IMR-90 (cell line): ENCODE data around the gene STING1. TPM values are rescaled to one million over a fixed set of nuclear protein-coding genes. Genes with fewer than 3 reads are reported as not detected.
A peak's percentile ranks its signal among the peaks of the same experiment; 100 is the strongest.

Source experiments
- ATAC-seq: fragments of 200-7000 bp; cut with Tn5 transposase; 2 replicates; pipeline ENCODE4 v1.9.1; 2020; ENCODE audit warnings: low read depth, mild to moderate bottlenecking, moderate library complexity
- BruUV-seq: library from RNA; stranded (reverse); fragments of 400-500 nt; replicated peaks from 2 replicates; lab custom pipeline; 2021; lab: Mats Ljungman, UMichigan
- CTCF ChIA-PET: fragments of 300-600 bp; formaldehyde crosslinking; extraction: SDS; loops from one replicate; lab custom pipeline; 2021; ENCODE audit warnings: antibody characterized with exemption; lab: Yijun Ruan, JAX
- POLR2A ChIA-PET: fragments of 300-600 bp; sonication (Branson Sonifier 250); formaldehyde crosslinking; loops from one replicate; lab custom pipeline; 2022; ENCODE audit warnings: antibody characterized with exemption; ENCODE audit not compliant: unreplicated experiment; lab: Charles Lee
- DNase-seq: peaks from one replicate; pipeline ENCODE4 v3.0.0; 2013
- H2AFZ ChIP-seq: replicated peaks from 2 replicates; pipeline ENCODE3; 2013; ENCODE audit warnings: low read length, mild to moderate bottlenecking; ENCODE audit not compliant: poor library complexity
- H2AK5ac ChIP-seq: 2 replicates; pipeline ENCODE4 v1.6.1; 2013; ENCODE audit warnings: low read depth, low read length, inconsistent platforms
- H2AK9ac ChIP-seq: replicated peaks from 2 replicates; pipeline ENCODE3; 2013; ENCODE audit warnings: mild to moderate bottlenecking, low read depth, low read length, moderate library complexity; ENCODE audit not compliant: poor library complexity
- H2BK120ac ChIP-seq: 2 replicates; pipeline ENCODE4 v1.6.1; 2013; ENCODE audit warnings: low read depth, low read length, inconsistent platforms
- H2BK15ac ChIP-seq: 3 replicates; pipeline ENCODE4 v1.6.1; 2013; ENCODE audit warnings: low read depth, low read length, inconsistent platforms
- H2BK20ac ChIP-seq: 2 replicates; pipeline ENCODE4 v1.6.1; 2013; ENCODE audit warnings: low read depth, mild to moderate bottlenecking, inconsistent platforms, low read length, moderate library complexity
- H2BK5ac ChIP-seq: 2 replicates; pipeline ENCODE4 v1.6.1; 2013; ENCODE audit warnings: mild to moderate bottlenecking, low read depth, low read length, inconsistent platforms; ENCODE audit not compliant: poor library complexity, severe bottlenecking
- H3K14ac ChIP-seq: replicated peaks from 2 replicates; pipeline ENCODE4 v1.6.1; 2013; ENCODE audit warnings: low read depth, low read length, inconsistent platforms
- H3K18ac ChIP-seq: 2 replicates; pipeline ENCODE4 v1.6.1; 2013; ENCODE audit warnings: low read depth, low read length, control low read depth
- H3K23ac ChIP-seq: 2 replicates; pipeline ENCODE4 v1.6.1; 2013; ENCODE audit warnings: low read depth, low read length, inconsistent platforms
- H3K27ac ChIP-seq: 2 replicates; pipeline ENCODE4 v1.5.1; 2013; ENCODE audit warnings: mild to moderate bottlenecking, control low read depth, low read length; ENCODE audit not compliant: insufficient read depth
- H3K27me3 ChIP-seq: 2 replicates; pipeline ENCODE4 v1.6.1; 2013; ENCODE audit warnings: low read length; ENCODE audit not compliant: control insufficient read depth, insufficient read depth
- H3K36me3 ChIP-seq: 2 replicates; pipeline ENCODE4 v1.6.1; 2013; ENCODE audit warnings: low read length, mixed read lengths; ENCODE audit not compliant: control insufficient read depth, insufficient read depth
- H3K4ac ChIP-seq: 2 replicates; pipeline ENCODE4 v1.6.1; 2013; ENCODE audit warnings: low read depth, low read length, inconsistent platforms
- H3K4me1 ChIP-seq: 2 replicates; pipeline ENCODE4 v1.6.1; 2013; ENCODE audit warnings: low read length, mixed read lengths; ENCODE audit not compliant: control insufficient read depth, insufficient read depth
- H3K4me2 ChIP-seq: 2 replicates; pipeline ENCODE4 v1.6.1; 2013; ENCODE audit warnings: low read depth, mild to moderate bottlenecking, control low read depth, low read length, moderate library complexity
- H3K4me3 ChIP-seq: 2 replicates; pipeline ENCODE4 v1.5.1; 2013; ENCODE audit warnings: low read depth, mild to moderate bottlenecking, control low read depth, low read length, moderate library complexity; ENCODE audit not compliant: insufficient read depth
- H3K56ac ChIP-seq: 2 replicates; pipeline ENCODE4 v1.6.1; 2013; ENCODE audit warnings: low read length, inconsistent platforms; ENCODE audit not compliant: insufficient read depth; ENCODE audit errors: extremely low read depth
- H3K79me1 ChIP-seq, 2 experiments: 2 replicates each; pipeline ENCODE4 v1.6.1; 2013; ENCODE audit warnings: low read length in 2 of 2, inconsistent platforms in 1 of 2, low read depth in 1 of 2
- H3K9ac ChIP-seq: 2 replicates; pipeline ENCODE4 v1.6.1; 2013; ENCODE audit warnings: low read depth, low read length, control low read depth
- H3K9me1 ChIP-seq: 2 replicates; pipeline ENCODE4 v1.6.1; 2013; ENCODE audit warnings: low read length, inconsistent platforms; ENCODE audit not compliant: insufficient read depth
- H3K9me3 ChIP-seq: 2 replicates; pipeline ENCODE4 v1.6.1; 2013; ENCODE audit warnings: low read length; ENCODE audit not compliant: control insufficient read depth, insufficient read depth
- H4K20me1 ChIP-seq: 2 replicates; pipeline ENCODE4 v1.6.1; 2013; ENCODE audit warnings: low read length, inconsistent platforms; ENCODE audit not compliant: insufficient read depth
- H4K5ac ChIP-seq: 2 replicates; pipeline ENCODE4 v1.6.1; 2013; ENCODE audit warnings: mild to moderate bottlenecking, low read depth, low read length, control low read depth
- H4K8ac ChIP-seq, 2 experiments: 2 replicates each; pipeline ENCODE4 v1.6.1; 2013; ENCODE audit warnings: low read depth in 2 of 2, low read length in 2 of 2, control low read depth in 1 of 2, inconsistent platforms in 1 of 2
- H4K91ac ChIP-seq: 2 replicates; pipeline ENCODE4 v1.6.1; 2013; ENCODE audit warnings: low read depth, low read length, inconsistent platforms; ENCODE audit not compliant: insufficient read depth
- CTCF ChIP-seq: conservative IDR thresholded peaks from 2 replicates; pipeline ENCODE4 v1.5.1; 2012; ENCODE audit warnings: mild to moderate bottlenecking, low read depth, low read length, improper control_type of control experiment
- ELK1 ChIP-seq: fragments of 150-350 bp; IDR thresholded peaks from 2 replicates; pipeline ENCODE4 v1.6.1; 2016; ENCODE audit warnings: low read depth, mild to moderate bottlenecking, low read length, moderate library complexity, borderline replicate concordance
- MAFK ChIP-seq: IDR thresholded peaks from 2 replicates; pipeline ENCODE4 v1.6.1; 2012; ENCODE audit warnings: low read depth, low read length, improper control_type of control experiment
- MAZ ChIP-seq: IDR thresholded peaks from 2 replicates; pipeline ENCODE4 v1.6.1; 2012; ENCODE audit warnings: low read depth, mild to moderate bottlenecking, low read length, improper control_type of control experiment, moderate library complexity, borderline replicate concordance
- NFE2L2 ChIP-seq: fragments of 150-350 bp; IDR thresholded peaks from 2 replicates; pipeline ENCODE4 v1.6.1; 2016; ENCODE audit warnings: low read depth, mild to moderate bottlenecking, low read length
- POLR2A ChIP-seq: IDR thresholded peaks from 2 replicates; pipeline ENCODE4 v1.6.1; 2012; ENCODE audit warnings: mild to moderate bottlenecking, low read depth, low read length
- RAD21 ChIP-seq: IDR thresholded peaks from 2 replicates; pipeline ENCODE4 v1.6.1; 2012; ENCODE audit warnings: low read length, improper control_type of control experiment
- RCOR1 ChIP-seq: IDR thresholded peaks from 2 replicates; pipeline ENCODE4 v1.6.1; 2012; ENCODE audit warnings: mild to moderate bottlenecking, low read length, improper control_type of control experiment; ENCODE audit not compliant: insufficient replicate concordance
- SMC3 ChIP-seq: fragments of 150-350 bp; IDR thresholded peaks from 2 replicates; pipeline ENCODE4 v1.6.1; 2016; ENCODE audit warnings: low read depth, mild to moderate bottlenecking, antibody characterized with exemption, low read length, moderate library complexity
- USF2 ChIP-seq: fragments of 150-350 bp; IDR thresholded peaks from 2 replicates; pipeline ENCODE4 v1.6.1; 2017; ENCODE audit warnings: mild to moderate bottlenecking, antibody characterized with exemption, low read length, low read depth
- WGBS, 2 experiments: methylation state at CpG; one replicate each; pipeline versions ENCODE4 v1.1.5 to v1.1.7; 2013; ENCODE audit warnings: missing lambda C conversion rate in 2 of 2; ENCODE audit not compliant: insufficient read length in 1 of 2; ENCODE audit errors: extremely low coverage in 2 of 2; 5-methylcytosine and 5-hydroxymethylcytosine counted together
- dilution Hi-C: fragments of 300-500 bp; cut with HindIII; formaldehyde crosslinking; loops from one replicate; pipeline ENCODE4 v1.14.3; 2018; ENCODE audit warnings: low sequenced_read_pairs; ENCODE audit not compliant: unreplicated experiment
- in situ Hi-C: fragments of 300-500 bp; cut with MboI; formaldehyde crosslinking; loops from 3 replicates; pipeline ENCODE4 v1.14.3; 2019; ENCODE audit warnings: low sequenced_read_pairs, inconsistent platforms, mixed read lengths
- intact Hi-C: fragments of 100-400 bp; cut with micrococcal nuclease; formaldehyde crosslinking; loops from 2 replicates; pipeline ENCODE4 v1.10.0; 2022
- polyA plus RNA-seq, 3 experiments: library from polyadenylated mRNA; depleted of rRNA; stranded (reverse); fragments of >200 nt; gene quantifications; 2 replicates each; pipeline ENCODE4 v1.2.3, GENCODE V29; 2012; ENCODE audit warnings: low replicate concordance in 1 of 3
- total RNA-seq: library from RNA; depleted of rRNA; stranded (reverse); fragments of >200 nt; gene quantifications from 2 replicates; pipeline ENCODE4 v1.2.3, GENCODE V29; 2012

The STING1 gene
- total and polyA plus RNA-seq, 2 of the 4 experiments (the other 2 are of a cell fraction), result 18.6 to 63.5 TPM

GRCh38 chr5:139501381-139501780, 18.8 kb upstream of the STING1 start:
- dilution Hi-C loops, result loop anchor here (25.0 kb wide), 1 partner anchor 89 kb away; the partner anchor contains the start of gene SPATA24
- no peak overlapping the region for H2BK15ac ChIP-seq
- POLR2A ChIA-PET, result no interaction called here
- H3K4me2 ChIP-seq, result no peak overlapping the region
- H4K8ac ChIP-seq, result no peak overlapping the region
- TF ChIP-seq USF2 (no peak), ELK1 (no peak), CTCF (no peak), MAZ (no peak), POLR2A (no peak), RCOR1 (no peak), RAD21 (no peak), MAFK (no peak), NFE2L2 (no peak), SMC3 (no peak)
- no peak overlapping the region for H2BK20ac ChIP-seq
- no peak for ATAC-seq
- no peak overlapping the region for H3K4me3 ChIP-seq
- H3K56ac ChIP-seq, result no peak overlapping the region
- no peaks in the 10 kb centered on the region for H3K9me1 ChIP-seq
- BruUV-seq, result no TSS peak
- H3K4me1 ChIP-seq, result no peaks in the 10 kb centered on the region
- no peak overlapping the region for H3K9ac ChIP-seq
- no peak overlapping the region for H2AFZ ChIP-seq
- H2BK5ac ChIP-seq, result no peak overlapping the region
- H3K23ac ChIP-seq, result no peak overlapping the region
- H2AK5ac ChIP-seq, result 0 out of 2 replicates have a peak overlapping the region, but pooled peaks have one; percentile 29
- in situ Hi-C loops, result no loop called here
- H3K36me3 ChIP-seq, result no peaks in the 10 kb centered on the region
- intact Hi-C loops, result no loop called here
- no peaks in the 10 kb centered on the region for H3K27me3 ChIP-seq
- no peak overlapping the region for H4K5ac ChIP-seq
- WGBS, 2 experiments, result 100% methylated on average over 1 of the region's 4 CpGs; no CpG with 5 or more reads in 1 of the 2 experiments
- H2BK120ac ChIP-seq, result no peak overlapping the region
- no peaks in the 10 kb centered on the region for H3K79me1 ChIP-seq
- CTCF ChIA-PET, result no interaction called here
- no peak overlapping the region for H3K27ac ChIP-seq
- DNase-seq, result no peak
- no peaks in the 10 kb centered on the region for H4K20me1 ChIP-seq
- H3K18ac ChIP-seq, result no peak overlapping the region
- H3K9me3 ChIP-seq, result no peaks in the 10 kb centered on the region
- no peak overlapping the region for H3K4ac ChIP-seq
- H4K91ac ChIP-seq, result no peak overlapping the region
- no peak overlapping the region for H2AK9ac ChIP-seq
- H3K14ac ChIP-seq, result no peak overlapping the region
